ENCODE measurements around the gene DNM1.

DNA sequence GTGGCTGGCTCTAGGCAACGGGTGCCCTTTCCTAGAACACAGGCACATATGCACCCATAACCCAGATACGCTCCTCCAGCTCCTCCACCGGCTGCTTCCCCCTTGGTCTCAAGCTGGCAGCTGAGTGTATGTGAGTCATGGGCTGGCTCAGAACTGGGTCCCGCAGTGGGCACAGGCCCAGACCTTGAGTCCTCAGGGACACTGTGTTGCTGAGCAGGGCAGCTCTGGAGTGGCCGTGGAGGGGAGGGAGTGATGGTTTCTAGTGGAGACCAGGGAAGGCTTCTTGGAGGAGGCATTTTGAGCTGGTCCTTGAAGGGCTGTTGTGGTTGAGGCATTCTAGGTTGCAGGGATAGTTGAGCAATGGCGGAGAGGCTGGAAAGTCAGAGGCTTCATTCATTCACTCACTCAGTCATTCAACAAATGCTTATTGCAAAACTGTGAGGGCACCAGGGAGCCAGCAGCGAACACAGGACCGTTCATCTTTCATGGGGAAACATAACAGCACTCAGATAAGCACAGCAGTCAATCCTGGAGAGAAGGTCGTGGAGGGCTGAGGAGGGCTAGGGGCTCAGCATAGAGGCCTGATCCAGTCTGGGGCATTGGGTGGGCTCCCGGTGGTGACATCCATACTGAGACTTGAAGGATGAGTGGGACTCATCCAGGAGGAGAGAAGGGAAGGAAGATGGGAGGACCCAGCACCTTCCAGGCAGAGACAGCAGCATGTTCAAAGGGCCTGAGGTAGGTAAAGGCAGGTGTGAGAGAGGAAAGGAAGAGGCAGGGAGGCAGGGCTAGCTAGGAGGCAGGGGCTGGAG, 40.8 kb upstream of the DNM1 start:
- TF ChIP-seq POLR2AphosphoS5 (IDR thresholded peaks at IDR 0.05; ENCODE audit: insufficient read depth in 1 of 2, low read depth in 1 of 2) = no peak
- TF ChIP-seq, protein P1, sequence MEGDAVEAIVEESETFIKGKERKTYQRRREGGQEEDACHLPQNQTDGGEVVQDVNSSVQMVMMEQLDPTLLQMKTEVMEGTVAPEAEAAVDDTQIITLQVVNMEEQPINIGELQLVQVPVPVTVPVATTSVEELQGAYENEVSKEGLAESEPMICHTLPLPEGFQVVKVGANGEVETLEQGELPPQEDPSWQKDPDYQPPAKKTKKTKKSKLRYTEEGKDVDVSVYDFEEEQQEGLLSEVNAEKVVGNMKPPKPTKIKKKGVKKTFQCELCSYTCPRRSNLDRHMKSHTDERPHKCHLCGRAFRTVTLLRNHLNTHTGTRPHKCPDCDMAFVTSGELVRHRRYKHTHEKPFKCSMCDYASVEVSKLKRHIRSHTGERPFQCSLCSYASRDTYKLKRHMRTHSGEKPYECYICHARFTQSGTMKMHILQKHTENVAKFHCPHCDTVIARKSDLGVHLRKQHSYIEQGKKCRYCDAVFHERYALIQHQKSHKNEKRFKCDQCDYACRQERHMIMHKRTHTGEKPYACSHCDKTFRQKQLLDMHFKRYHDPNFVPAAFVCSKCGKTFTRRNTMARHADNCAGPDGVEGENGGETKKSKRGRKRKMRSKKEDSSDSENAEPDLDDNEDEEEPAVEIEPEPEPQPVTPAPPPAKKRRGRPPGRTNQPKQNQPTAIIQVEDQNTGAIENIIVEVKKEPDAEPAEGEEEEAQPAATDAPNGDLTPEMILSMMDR (IDR thresholded peaks at IDR 0.05) = no peak
- TF ChIP-seq POLR2A (IDR thresholded peaks at IDR 0.05) = no peak
